Stimulated activated naive CD4-positive, alpha-beta T cell (primary cell): ENCODE results near the gene NMUR1.
"Not testable (repeated sequence)": the region's sequence is repeated elsewhere in the genome, so short reads cannot be mapped to it uniquely, and the experiment has no call there.

ENCODE experiments used
- DNase-seq, 6 experiments: peaks; one replicate each; lab custom pipeline; 2025; lab: John Stamatoyannopoulos, UW

Gene NMUR1

DNA sequence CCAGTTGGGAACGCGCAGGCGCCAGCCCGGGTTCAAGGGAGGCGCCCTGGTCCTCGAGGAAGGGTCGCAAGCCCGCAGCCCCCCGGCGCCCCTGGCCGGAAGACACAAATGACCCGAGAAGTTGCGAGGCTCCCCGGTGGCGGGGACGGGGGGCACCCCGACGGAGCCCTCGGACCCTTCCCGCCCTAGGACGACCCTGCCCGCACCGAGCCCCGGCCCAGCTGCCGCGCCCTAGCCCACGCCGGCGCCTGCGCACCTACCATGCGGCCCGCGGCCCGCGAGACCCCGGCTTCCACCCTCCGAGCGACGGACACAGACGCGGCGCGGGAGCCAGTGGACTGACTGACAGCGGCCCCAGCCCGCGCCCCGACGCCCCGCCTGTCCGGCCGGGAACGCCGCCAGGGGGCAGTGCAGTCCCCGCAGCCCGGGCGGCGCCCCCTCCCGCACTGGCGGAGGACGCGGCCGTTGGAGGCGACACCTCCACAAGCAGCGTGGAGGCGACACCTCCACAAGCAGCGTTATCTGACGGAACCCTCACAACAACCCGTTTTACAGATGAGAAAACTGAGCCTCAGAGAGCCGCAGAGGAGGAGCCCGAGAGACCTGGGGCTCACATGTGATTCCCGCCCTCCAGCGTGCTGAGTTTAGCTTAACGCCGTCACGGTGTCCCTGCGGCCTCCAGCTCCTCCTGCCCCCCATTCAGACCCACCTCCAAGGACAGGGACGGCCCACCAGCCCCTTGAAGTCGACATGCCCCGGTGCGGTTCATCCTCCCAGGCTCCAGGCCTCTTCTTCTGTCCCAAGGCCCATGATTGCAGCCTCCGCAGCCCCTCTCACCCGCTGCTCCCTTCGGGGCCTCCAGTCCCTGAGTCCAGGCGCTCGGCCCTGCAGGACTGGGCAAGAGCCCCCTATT is at the start of gene NMUR1:
NMUR1 (minus strand) TSS at position 347 of the 913 bp plus-strand sequence; CDS start at position 263, 84 bp downstream.
- DNase-seq, result peak; percentile 27 to 60 (median 49)

DNA sequence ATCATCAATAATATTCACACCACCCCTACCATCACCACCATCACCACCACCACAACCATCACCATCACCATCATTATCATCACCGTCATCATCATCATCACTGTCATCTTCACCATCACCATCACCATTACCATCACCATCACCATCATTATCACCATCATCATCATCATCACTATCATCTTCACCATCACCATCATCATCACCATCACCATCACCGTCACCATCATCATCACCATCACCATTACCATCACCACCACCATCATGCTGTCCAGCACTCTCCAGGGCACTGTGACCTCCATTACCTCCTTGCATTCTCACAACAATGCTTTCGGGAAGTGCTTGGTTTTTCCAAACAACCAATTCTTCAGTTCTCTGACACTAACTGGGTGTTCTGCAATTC is 49.3 kb upstream of the NMUR1 start:
- DNase-seq, result no peak

- not testable (repeated sequence) for DNase-seq
These were observed 48.4 kb upstream of the NMUR1 start for GRCh38 chr2:231578655-231579054.

GRCh38 chr2:231576465-231576864 is 46.2 kb upstream of the NMUR1 start:
- no peak for DNase-seq

DNA sequence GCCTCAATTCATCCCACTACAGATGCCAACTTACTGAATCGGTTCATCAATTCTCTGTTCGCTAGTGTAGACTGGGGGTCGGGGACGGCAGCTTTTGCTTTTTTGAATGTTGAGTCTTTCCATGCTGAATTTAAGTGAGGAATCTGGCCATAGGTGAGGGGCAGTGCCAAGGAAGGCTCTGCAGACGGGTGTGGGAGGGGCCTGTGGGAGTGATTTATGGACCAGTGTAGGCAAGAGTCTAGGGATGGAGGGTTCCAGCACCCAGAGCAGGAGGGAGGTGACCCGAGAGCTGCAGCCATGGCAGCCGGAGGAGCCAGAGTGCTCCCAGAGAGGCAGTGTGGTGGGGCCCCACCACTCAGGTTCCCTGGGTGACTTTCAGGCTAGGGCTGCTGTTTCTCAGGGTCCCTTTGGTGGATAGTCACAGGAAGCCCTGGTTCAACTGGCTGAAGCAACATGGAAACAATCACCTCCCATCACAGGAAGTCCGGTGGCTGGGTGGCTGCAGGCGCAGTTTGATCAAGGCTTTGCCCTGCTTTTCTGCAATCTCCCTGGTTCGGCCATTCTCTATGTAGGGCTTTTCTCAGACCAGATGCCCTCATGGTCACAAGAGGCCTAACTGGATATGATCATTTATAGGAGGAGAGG is 45.5 kb upstream of the NMUR1 start:
- no peak for DNase-seq

DNA sequence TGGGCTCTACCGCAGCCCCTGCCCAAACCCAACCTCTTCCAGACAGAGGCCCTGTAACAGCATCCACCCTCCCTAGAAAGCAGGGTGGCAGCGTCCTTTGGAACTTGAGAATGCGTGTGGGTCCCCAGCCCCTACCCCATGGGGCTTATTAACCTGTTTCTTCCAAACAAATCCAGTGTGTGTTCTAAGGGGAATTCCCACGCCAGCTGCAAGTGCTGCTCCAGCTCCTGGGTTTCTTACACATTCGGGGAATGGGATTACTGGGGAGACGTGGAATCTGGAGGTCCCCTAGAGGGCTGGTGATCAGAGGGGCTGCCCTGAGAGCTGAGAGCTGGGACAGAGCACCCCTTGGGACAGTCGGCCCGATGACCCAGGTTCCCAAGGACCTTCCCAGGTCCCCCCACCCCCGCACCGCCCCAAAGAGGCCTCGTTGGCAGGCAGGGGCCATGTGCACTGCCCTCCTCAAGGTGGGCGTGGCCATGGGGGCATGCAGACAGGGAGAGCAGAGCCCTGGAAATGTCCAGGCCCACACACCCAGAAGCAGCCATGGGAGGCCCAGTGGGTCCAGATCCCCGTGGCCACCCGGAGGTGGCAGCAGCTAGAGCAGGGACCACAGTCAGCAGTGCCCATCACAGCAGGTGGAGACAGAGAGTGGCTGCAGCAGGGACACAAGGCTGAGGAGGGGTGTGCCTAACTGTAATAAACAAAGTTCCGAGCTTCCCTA is 43.6 kb upstream of the NMUR1 start:
- no peak for DNase-seq

DNA sequence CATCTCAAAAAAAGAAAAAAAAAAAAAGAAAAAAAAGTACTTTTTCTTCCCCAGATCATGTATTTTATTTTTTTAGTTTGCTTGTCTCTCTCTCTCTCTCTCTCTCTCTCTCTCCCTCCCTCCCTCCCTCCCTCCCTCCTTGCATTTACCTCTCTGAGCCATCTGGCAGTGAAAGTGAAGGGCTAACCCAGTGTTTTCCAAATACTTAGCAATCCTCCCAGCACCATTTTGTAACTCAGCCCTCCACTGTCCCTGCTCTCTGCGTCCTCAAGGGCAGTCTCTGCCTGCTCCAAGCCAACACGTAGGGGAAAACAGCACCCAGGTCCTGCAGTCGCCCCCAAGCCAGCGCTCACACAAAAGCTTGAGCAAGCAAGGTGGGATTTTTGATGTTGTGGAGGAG is 42.9 kb upstream of the NMUR1 start:
- no peak for DNase-seq

DNA sequence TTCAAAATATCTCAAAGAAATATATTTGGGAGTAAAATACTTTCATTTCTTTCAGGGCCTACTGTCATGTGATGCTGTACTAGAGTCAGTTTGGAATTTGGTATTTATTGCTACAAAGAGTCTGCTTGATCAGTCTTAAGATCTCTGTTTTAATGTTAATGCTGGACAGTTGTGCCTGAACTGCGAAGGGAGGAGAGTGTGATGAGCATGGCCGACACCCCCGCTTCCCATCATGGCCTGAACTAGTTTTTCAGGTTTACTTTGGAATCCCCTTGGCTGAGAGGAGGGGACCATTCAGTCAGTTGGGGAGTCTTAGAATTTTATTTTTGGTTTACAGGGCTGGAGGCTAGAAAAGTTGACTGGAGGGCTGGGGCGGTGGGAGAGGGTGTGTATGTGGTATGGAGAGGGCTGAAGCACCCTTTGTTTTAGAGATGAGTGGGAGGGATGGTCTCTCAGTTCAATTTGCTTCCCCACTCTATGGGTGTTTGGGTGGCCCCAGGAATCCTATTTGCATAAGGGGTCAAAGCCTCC is 41.5 kb upstream of the NMUR1 start:
- no peak for DNase-seq

DNA sequence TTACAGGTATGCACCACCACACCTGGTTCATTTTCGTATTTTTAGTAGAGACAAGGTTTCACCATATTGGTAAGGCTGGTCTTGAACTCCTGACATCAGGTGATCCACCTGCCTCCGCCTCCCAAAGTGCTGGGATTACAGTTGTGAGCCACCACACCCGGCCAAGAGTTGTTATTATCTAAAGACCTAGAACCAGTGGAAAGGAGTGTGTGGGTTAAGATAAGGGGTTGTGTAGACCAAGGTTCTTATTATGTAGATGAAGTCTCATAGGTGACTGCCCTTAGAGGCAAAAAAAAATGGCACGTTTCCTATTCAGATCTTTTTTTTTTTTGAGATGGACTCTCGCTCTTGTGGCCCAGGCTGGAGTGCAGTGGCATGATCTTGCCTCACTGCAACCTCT is 40.7 kb upstream of the NMUR1 start:
- not testable (repeated sequence) for DNase-seq

DNA sequence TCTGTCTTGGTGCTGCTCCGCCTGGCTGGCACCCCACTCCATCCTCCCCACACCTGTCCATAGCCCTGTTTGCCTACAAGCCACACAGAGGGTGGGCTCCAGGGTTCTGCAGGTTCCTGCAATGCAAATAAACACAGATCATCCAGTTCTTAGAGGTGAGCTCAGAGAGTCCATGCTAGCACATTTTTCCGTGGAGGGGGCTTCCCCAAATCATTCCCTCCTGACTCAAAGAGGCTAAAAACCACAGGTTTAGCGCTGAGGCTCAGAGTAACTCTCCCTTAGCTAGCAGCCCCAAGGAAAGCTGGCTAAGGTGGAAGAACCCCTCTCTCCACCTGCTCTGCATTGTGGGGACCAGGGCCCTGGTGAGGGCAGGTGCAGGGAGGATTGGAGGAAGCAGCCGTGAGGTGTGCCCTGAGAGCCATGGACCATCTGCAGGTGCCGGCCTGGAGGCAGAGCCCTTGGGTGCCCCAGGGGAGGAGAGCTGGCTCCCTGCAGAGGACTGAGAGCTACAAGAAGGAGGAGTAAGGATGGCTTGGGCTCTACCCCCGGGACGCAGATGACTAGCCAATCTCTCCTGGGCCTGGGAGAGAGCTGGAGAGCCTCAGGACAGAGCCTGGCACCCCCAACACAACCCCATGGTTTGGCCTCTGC is 38.7 kb upstream of the NMUR1 start:
- no peak for DNase-seq

DNA sequence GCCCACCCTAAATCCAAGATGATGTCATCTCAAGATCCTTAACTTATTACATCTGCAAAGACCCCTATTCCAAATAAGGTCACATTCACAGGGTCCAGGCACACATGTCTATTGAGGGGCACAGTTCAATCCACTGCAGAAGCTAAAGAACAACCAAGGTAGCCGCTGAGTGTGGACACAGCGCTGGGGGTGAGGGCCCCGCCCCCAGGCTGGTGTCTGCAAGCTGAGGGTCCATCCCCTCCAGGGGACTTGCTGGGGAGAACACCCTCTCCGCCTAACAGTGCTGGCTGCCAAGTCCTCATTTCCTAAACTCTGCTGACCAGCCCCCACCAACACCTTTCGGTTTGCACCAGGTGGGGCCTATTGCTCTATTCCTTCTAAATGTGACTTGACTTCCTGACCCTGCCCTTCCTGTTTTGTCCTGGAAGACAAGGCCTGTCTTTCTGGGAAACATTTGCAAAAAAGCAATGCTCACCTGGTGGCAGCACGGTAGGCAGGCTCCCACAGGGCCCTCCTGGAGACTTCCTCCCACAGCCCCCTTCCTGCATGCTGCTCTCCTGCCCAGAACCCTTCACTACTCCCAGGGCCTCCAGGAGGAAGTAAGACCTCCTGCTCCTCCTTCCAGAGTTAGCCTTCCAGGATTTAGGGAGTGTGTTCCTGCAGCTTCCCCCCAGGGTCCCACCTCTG is 38.0 kb upstream of the NMUR1 start:
- no peak for DNase-seq

GRCh38 chr2:231567159-231567558 is 36.9 kb upstream of the NMUR1 start:
- no peak for DNase-seq

- no peak for DNase-seq
These were observed 35.8 kb upstream of the NMUR1 start for GRCh38 chr2:231565887-231566594.

DNA sequence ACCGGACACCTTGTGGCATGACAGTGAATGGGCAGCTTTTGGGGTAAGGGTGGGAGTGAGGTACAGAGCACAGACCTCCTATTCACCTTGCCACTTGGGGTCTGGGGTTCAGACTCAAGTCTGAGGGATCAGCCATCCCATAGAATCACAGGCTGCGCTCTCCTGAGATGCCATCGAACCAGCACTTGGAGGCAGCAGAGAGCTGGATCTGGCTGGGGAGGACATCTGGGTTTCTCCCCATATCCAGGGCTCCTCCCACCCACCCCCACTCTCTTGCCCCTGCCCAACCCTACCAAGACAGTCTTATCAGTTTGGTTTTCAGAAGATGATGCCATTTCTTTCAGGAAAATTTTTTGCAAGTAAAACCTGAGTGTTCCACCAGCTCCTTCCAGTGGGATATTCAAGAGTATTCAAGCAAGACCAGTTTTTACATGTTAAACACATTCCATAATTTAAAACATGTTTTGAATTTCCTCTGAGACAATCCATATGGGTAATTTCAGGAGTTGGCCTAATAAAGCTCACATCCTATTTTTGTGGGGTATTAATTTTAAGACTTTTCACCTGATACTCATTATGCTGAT is 33.2 kb upstream of the NMUR1 start:
- no peak for DNase-seq

- peak in 5 of 6 experiments; percentile 41 to 78 (median 55) for DNase-seq
These were observed 27.4 kb upstream of the NMUR1 start for GRCh38 chr2:231557571-231558217.

GRCh38 chr2:231556981-231557380 is 26.7 kb upstream of the NMUR1 start:
- DNase-seq, result no peak

GRCh38 chr2:231556496-231556895 is 26.3 kb upstream of the NMUR1 start:
- DNase-seq, result not testable (repeated sequence)

DNA sequence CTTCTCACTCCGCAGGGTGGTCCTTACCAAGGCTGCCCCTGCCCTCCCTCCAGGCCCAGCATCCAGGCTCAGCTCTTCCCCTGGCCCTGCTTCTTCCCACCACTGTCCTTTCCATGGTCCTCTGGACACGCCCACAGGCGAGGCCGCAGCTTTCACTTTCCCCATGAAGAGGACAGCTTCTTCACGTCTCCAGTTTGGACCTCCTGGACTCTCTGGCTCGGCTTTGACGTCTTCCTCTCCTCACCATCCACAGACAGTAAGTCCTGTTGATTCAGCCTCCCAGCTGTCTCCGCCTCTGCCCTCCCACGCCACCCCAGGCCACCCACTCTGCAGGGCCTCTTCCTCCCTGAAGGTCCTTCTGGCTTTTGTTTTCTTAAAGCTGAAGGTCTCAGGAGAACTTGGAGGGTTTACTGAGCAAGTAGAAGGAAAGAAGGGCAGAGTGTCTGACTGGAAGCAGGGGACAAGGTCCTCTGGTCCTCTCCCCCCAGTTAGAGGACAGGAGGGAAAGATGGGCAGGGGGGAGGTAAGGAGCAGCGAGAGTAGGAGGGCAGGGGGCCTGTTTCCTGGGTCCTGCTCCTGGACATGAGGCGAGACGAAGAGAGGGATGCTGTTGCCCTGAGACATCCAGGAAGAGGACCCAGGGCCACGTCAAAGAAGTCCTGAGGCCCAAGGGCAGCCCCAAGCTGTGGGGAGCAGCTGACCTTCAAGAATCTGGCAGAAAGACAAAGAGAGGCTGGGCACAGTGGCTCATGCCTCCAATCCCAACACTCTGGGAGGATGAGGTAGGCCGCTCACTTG is 24.7 kb upstream of the NMUR1 start:
- DNase-seq, result no peak

- DNase-seq, result no peak
These were observed 24.1 kb upstream of the NMUR1 start for GRCh38 chr2:231554327-231554726.
